Inflammatory macrophage (primary cell): ENCODE data around the gene SRGAP1.
"Not testable (repeated sequence)": the region's sequence is repeated elsewhere in the genome, so short reads cannot be mapped to it uniquely, and the experiment has no call there.

Source experiments
- DNase-seq, 2 donors: peaks; one replicate each; pipeline ENCODE4 v3.0.0-alpha.2; 2020 to 2022

SRGAP1 gene

GRCh38 chr12:64010069-64010686 lies 165.7 kb downstream of the SRGAP1 start:
- DNase-seq = no peak

- DNase-seq = no peak
These were observed 172.0 kb downstream of the SRGAP1 start for GRCh38 chr12:64016521-64016920.

GRCh38 chr12:64018116-64018515 lies 173.6 kb downstream of the SRGAP1 start:
- not testable (repeated sequence) for DNase-seq

DNA sequence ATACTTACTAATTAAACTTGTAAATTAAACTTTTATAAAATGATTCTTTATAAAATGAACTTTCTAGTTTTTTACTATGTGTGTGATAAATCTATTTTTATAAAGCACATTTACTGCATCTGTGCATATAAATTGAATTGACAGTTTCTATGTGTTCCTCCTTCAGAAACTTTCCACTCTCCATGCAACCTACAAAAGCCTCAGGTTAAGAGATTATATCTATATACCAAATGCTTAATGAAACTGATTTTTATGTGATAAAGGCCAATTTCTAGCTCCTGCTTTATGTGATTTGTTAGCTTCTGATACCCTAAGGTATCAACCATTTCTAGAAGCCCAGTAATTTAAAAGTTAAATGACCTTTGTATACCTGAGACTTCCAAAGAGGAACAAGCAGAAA lies 174.0 kb downstream of the SRGAP1 start:
- no peak for DNase-seq

DNA sequence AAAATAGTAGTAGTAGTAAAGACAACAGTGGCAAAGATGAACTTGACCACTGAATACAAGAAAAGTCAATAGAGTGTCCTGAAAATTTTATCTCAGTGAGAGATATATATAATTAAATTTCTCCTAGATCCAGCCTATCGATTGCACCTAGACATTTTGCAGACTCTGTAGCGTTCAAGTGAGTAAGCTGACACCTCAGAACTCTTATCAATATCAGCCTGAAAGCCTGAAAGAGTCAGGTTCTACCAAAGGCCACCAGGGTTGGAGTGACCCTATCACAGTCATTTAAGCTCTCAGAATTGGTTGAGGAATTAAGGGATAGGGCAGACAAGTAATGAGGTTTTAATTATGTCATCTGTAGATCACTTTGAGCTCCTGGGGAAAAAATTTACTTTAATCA lies 174.6 kb downstream of the SRGAP1 start:
- DNase-seq = no peak

DNA sequence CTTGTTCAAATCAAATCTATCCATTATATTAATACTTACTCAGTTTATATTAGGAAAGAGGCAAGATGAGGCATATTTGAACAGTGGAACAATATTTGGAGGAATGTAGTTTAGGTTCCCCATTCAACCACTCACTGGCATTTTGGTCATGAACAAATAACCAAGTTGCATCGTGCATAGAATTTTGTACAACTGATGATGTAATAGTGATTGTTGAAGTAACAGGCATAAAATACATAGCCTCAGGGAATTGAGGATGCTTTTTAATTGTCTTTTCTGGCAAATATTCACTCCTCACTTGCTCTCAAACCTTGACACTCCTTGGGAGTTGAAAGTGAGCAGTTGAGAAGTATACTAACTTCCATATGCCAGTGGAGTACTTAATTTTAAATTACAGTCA lies 175.2 kb downstream of the SRGAP1 start:
- DNase-seq = no peak

DNA sequence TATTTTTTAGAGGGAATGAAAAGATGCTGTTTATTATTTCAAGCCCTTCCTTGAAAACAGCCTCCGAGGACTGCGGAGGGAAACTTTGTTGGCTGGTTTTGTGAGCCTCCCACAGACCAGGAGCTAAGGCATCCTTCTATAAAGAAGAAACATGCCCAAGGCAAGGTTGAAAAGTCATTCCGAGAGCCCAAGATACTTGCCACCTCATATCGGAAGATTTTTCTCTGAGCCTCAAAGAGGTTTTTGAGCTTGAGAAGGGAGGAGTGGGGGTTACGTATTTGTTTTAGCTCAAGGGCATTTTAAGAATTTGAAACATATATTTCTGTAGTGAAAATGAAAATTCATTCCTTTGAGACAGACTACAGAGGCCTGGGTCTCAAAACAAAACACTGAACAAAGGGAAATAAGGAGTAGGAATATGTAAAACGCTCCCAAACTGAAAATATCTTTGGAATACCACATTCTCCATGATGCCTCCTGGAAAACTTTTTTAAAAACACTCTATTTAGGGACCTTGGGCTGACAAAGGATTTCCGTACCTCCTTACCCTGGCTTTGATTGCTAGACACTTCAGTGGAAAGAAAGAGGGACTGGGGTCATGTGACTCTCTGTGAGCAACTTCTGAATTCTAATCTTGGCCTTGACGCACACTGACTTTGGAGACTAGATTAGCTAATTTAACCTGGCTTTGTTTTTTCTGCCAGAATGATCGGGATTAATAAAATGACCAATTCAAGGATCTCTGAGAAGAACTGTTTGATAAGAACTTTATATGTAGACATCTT lies 180.9 kb downstream of the SRGAP1 start:
- no peak for DNase-seq

DNA sequence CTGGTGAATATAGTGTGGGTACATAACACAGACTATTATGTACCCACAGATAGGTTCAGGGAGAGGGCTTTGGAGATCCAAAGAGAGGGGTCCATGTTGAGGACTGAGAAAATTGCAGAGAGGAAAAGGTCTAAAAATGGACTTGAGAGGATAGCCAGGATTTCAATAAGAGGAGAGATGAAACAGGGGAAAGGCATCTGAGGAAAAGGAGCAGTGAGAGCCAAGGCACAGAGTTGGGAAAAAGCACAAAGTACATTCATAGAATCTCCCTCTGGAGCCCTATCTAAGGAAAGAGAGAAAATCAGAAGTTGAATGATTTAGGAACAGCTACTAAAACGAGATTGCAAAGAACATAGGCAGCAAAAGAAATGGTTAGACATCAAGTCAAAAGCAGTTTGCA lies 182.8 kb downstream of the SRGAP1 start:
- no peak for DNase-seq

- no peak for DNase-seq
These were observed 184.0 kb downstream of the SRGAP1 start for GRCh38 chr12:64028541-64028940.

GRCh38 chr12:64029013-64029857 lies 184.7 kb downstream of the SRGAP1 start:
- DNase-seq = no peak

- DNase-seq = no peak
These were observed 185.7 kb downstream of the SRGAP1 start for GRCh38 chr12:64030155-64030554.

GRCh38 chr12:64034056-64034455 lies 189.6 kb downstream of the SRGAP1 start:
- peak; percentile 24 to 47 for DNase-seq

DNA sequence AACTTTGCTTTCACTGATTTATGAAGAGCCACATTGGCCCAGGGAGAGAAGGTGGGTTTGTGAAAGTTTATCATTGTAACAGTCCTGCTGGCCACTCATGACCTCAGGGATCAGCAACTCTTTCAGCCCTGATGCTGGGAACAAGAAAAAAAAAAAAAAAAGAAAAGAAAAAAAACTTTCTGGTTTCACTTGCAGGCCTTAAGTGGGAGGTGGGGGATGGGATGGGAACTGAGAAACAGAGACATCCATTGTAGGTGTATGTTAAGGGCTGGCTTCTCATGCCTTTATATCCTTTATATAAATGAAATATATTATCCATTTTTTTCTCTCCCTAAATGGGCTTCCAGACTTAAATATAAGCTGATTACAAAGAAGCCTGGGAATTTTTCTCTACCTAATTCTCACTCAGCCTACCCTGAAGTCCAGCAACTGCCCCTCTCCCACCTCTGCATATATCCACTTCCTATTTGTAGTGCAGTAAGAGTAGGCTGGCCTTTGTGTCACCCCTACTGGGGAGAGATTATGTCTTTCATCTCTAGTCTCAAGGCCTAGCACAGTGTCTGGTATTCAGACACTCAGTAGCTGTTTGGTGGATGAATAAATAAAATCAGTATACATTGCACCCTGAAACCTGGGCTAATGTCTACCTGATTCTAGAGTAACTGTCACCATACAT lies 190.5 kb downstream of the SRGAP1 start:
- DNase-seq = peak; percentile 7 to 26

DNA sequence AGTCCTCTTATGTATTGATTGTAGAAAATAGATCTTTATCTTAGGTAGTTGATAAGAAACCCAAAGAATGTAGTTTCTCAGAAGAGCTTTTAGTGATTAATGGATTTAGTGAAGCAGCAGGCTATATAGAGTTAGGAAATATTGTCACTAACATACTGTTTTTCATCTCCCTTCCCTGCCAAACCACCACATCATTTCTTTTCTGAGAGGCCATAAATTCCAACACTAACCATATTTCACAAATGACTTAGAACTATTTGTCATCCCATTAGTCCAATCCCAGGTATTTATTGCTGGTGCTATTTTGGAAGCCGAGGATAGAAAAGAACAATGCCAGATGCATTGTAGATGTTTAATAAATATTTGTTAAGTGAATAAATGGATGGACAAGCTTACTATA lies 191.9 kb downstream of the SRGAP1 start:
- DNase-seq = no peak

GRCh38 chr12:64039281-64039871 lies 194.9 kb downstream of the SRGAP1 start:
- DNase-seq = peak in 1 of 2 donors; percentile 21

GRCh38 chr12:64042911-64043310 lies 198.4 kb downstream of the SRGAP1 start:
- no peak for DNase-seq

- DNase-seq = no peak
These were observed 199.7 kb downstream of the SRGAP1 start for GRCh38 chr12:64044191-64044590.

GRCh38 chr12:64051057-64051456 lies 206.6 kb downstream of the SRGAP1 start:
- no peak for DNase-seq

DNA sequence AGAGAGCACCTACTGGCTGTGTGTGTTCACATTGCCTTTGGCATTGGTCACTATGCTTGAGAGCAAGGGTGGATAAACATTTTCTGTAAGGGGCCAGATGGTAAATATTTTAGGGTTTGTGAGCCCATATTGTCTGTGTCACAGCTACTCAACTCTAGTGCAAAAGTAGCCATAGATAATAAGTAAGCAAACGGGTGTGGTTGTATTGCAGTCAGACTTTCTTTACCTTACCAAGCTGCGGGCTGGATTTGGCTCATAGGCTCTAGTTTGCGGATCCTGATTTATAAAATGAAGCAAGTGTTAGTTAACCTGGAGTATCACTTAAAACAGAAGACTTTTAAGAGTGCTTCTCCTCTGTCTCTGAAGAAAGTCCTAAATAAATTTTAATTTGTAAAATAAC lies 208.6 kb downstream of the SRGAP1 start:
- DNase-seq = no peak

DNA sequence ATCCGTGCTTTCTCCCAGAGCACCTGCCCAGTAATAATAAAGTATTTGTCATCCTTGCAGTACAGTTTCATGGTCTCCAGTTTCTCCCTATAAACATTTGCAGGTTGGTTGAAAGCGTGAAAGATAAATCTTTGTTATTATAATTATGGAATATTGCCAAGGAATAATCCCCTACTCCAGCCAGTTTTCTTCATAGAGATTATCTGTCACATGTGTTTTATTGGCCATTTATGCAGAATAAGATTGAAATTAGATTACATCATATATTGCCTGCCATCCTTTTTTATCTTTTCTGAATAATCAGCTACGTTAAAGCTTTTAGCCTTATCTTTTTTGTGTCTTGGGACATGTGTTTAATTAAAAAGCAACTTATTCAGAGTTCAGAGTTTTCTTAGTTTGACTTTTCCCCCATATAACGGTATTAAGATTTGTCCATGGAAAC lies 209.6 kb downstream of the SRGAP1 start:
- no peak for DNase-seq

DNA sequence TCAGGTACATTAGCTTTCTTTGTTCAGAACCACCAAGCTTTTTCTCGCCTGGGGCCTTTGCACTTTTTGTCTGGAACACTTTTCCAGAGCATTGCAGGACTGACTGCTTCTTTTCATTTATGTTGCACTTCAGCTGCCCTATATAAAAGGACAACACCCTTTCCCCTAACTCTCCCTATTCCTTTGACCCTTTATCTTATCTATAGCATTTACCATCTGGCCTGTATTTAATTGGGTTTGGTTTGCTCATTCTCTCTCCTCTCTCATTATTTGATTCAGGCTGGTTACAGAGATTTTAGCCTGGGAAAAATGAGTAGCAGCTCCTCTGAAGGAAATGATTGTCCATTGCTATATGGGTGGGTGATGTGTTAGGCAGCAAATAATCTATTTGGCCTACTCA lies 212.2 kb downstream of the SRGAP1 start:
- DNase-seq = no peak

GRCh38 chr12:64057706-64058105 lies 213.2 kb downstream of the SRGAP1 start:
- DNase-seq = no peak
